Measurements from ENCODE around the gene MKNK1.

MKNK1 gene

DNA sequence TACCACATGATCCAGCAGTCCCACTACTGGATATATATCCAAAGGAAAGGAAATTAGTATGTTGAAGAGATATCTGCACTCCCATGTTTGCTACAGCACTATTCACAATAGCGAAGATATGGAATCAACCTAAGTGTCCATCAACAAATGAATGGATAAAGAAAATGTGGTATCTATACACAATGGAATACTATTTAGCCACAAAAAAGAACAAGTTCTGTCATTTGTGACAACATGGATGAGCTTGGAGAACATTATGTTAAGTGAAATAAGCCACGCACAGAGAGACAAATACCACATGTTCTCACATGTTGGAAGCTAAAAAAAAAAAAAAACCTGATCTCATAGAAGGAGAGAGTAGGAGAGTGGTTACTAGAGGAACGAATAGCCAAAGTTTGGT is 46.4 kb upstream of the MKNK1 start:
- H3K27ac ChIP-seq (ENCODE audit: extremely low read depth, low read depth, low read length), result no peak overlapping the region
- ChIA-PET CTCF (no interaction called here), POLR2A (no interaction called here)
- peaks cover 23 to 76% of the 10 kb centered on the region in 2 experiments for H3K36me3 ChIP-seq (ENCODE audit: control insufficient read depth in 2 of 2, insufficient read depth in 1 of 2, low read length in 2 of 2)
- no peaks in the 10 kb centered on the region for H3K4me1 ChIP-seq (ENCODE audit: control insufficient read depth, insufficient read depth, low read length)
- H3K4me3 ChIP-seq (ENCODE audit: low read depth, low read length), result no peak overlapping the region
- no peaks in the 10 kb centered on the region for H3K9me3 ChIP-seq (ENCODE audit: control insufficient read depth, insufficient read depth, low read depth, low read length)
- TF ChIP-seq, protein P1, sequence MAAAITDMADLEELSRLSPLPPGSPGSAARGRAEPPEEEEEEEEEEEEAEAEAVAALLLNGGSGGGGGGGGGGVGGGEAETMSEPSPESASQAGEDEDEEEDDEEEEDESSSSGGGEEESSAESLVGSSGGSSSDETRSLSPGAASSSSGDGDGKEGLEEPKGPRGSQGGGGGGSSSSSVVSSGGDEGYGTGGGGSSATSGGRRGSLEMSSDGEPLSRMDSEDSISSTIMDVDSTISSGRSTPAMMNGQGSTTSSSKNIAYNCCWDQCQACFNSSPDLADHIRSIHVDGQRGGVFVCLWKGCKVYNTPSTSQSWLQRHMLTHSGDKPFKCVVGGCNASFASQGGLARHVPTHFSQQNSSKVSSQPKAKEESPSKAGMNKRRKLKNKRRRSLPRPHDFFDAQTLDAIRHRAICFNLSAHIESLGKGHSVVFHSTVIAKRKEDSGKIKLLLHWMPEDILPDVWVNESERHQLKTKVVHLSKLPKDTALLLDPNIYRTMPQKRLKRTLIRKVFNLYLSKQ (tag by site-specific recombination; IDR thresholded peaks at IDR 0.05; ENCODE audit: borderline replicate concordance), result no peak
- TF ChIP-seq ZNF132 (tag by site-specific recombination; IDR thresholded peaks at IDR 0.05; ENCODE audit: borderline replicate concordance) (no peak), ZNF146 (tag by site-specific recombination; IDR thresholded peaks at IDR 0.05) (peak; percentile 93)

- H3K36me3 ChIP-seq (ENCODE audit: control insufficient read depth in 2 of 2, insufficient read depth in 1 of 2, low read length in 2 of 2), result peaks cover 26 to 72% of the 10 kb centered on the region in 2 experiments
- CTCF ChIA-PET, result interaction anchor here (0.6 to 1.1 kb wide), 5 partner anchors 20 to 203 kb away, joined by 3 read pairs; no protein-coding TSS in a partner anchor
- TF ChIP-seq ZNF404 (tag by site-specific recombination; IDR thresholded peaks at IDR 0.05) (no peak), ZNF248 (tag by site-specific recombination; IDR thresholded peaks at IDR 0.05) (peak; percentile 91)
Measured at GRCh38 chr1:46649764-46650163, 45.7 kb upstream of the MKNK1 start.

GRCh38 chr1:46647611-46648010 is 43.5 kb upstream of the MKNK1 start:
- H3K4me1 ChIP-seq (ENCODE audit: control insufficient read depth, insufficient read depth, low read length), result peaks cover 5% of the 10 kb centered on the region
- H3K4me3 ChIP-seq (ENCODE audit: low read depth, low read length), result no peak overlapping the region
- POLR2A ChIA-PET, result no interaction called here
- CTCF ChIA-PET, result no interaction called here
- peak; percentile 47 for TF ChIP-seq SETDB1 (IDR thresholded peaks at IDR 0.05; ENCODE audit: insufficient read length, low read length)
- no peak for TF ChIP-seq ZNF16 (tag by site-specific recombination; IDR thresholded peaks at IDR 0.05; ENCODE audit: low read depth)
- H3K9me3 ChIP-seq (ENCODE audit: control insufficient read depth, insufficient read depth, low read depth, low read length), result no peaks in the 10 kb centered on the region
- peaks cover 26 to 65% of the 10 kb centered on the region in 2 experiments for H3K36me3 ChIP-seq (ENCODE audit: control insufficient read depth in 2 of 2, insufficient read depth in 1 of 2, low read length in 2 of 2)
- H3K27ac ChIP-seq (ENCODE audit: extremely low read depth, low read depth, low read length), result no peak overlapping the region

More at GRCh38 chr1:46649764-46650163, 45.7 kb upstream of the MKNK1 start:
- Histone ChIP-seq H3K4me3 (ENCODE audit: low read depth, low read length) (no peak overlapping the region), H3K27ac (ENCODE audit: extremely low read depth, low read depth, low read length) (no peak overlapping the region), H3K4me1 (ENCODE audit: control insufficient read depth, insufficient read depth, low read length) (no peaks in the 10 kb centered on the region), H3K9me3 (ENCODE audit: control insufficient read depth, insufficient read depth, low read depth, low read length) (no peaks in the 10 kb centered on the region)
- POLR2A ChIA-PET, result no interaction called here

GRCh38 chr1:46646844-46647243 is 42.8 kb upstream of the MKNK1 start:
- CTCF ChIA-PET, result no interaction called here
- no peak for TF ChIP-seq ZNF785 (tag by site-specific recombination; IDR thresholded peaks at IDR 0.05)
- TF ChIP-seq ZNF155 (tag by site-specific recombination; IDR thresholded peaks at IDR 0.05), result no peak
- TF ChIP-seq ZNF280D (tag by site-specific recombination; IDR thresholded peaks at IDR 0.05), result no peak
- TF ChIP-seq ZNF174 (tag by site-specific recombination; IDR thresholded peaks at IDR 0.05), result no peak
- TF ChIP-seq IKZF3 (tag by site-specific recombination; IDR thresholded peaks at IDR 0.05), result no peak
- no peak for TF ChIP-seq PRDM2 (tag by site-specific recombination; IDR thresholded peaks at IDR 0.05; ENCODE audit: borderline replicate concordance)
- TF ChIP-seq ZBTB49 (tag by site-specific recombination; IDR thresholded peaks at IDR 0.05; ENCODE audit: low read depth), result no peak

More at GRCh38 chr1:46646844-46647243, 42.8 kb upstream of the MKNK1 start:
- Histone ChIP-seq H3K4me1 (ENCODE audit: control insufficient read depth, insufficient read depth, low read length) (peaks cover 5% of the 10 kb centered on the region), H3K27ac (ENCODE audit: extremely low read depth, low read depth, low read length) (no peak overlapping the region), H3K9me3 (ENCODE audit: control insufficient read depth, insufficient read depth, low read depth, low read length) (no peaks in the 10 kb centered on the region), H3K36me3 (ENCODE audit: control insufficient read depth in 2 of 2, insufficient read depth in 1 of 2, low read length in 2 of 2) (peaks cover 20 to 64% of the 10 kb centered on the region in 2 experiments), H3K4me3 (ENCODE audit: low read depth, low read length) (no peak overlapping the region)
- POLR2A ChIA-PET, result no interaction called here

Measured in HEK293 (cell line).